IMR-90 (cell line): Measurements from ENCODE around the gene SELENOV. TPM values are rescaled to one million over a fixed set of nuclear protein-coding genes. Genes with fewer than 3 reads are reported as not detected.

Experiments
- ATAC-seq: fragments of 200-7000 bp; cut with Tn5 transposase; 2 replicates; pipeline ENCODE4 v1.9.1; 2020; ENCODE audit warnings: low read depth, mild to moderate bottlenecking, moderate library complexity
- Bru-seq: library from RNA; stranded (reverse); fragments of 400-500 nt; gene quantifications from one replicate; lab custom pipeline; 2021; lab: Mats Ljungman, UMichigan
- BruChase-seq, 2 experiments: library from RNA; stranded (reverse); fragments of 400-500 nt; gene quantifications; one replicate each; lab custom pipeline; 2021; lab: Mats Ljungman, UMichigan
- BruUV-seq: library from RNA; stranded (reverse); fragments of 400-500 nt; replicated peaks from 2 replicates; lab custom pipeline; 2021; lab: Mats Ljungman, UMichigan
- CTCF ChIA-PET: fragments of 300-600 bp; formaldehyde crosslinking; extraction: SDS; loops from one replicate; lab custom pipeline; 2021; ENCODE audit warnings: antibody characterized with exemption; lab: Yijun Ruan, JAX
- POLR2A ChIA-PET: fragments of 300-600 bp; sonication (Branson Sonifier 250); formaldehyde crosslinking; loops from one replicate; lab custom pipeline; 2022; ENCODE audit warnings: antibody characterized with exemption; ENCODE audit not compliant: unreplicated experiment; lab: Charles Lee
- DNase-seq: peaks from one replicate; pipeline ENCODE4 v3.0.0; 2013
- H2AFZ ChIP-seq: replicated peaks from 2 replicates; pipeline ENCODE3; 2013; ENCODE audit warnings: low read length, mild to moderate bottlenecking; ENCODE audit not compliant: poor library complexity
- H2AK5ac ChIP-seq: 2 replicates; pipeline ENCODE4 v1.6.1; 2013; ENCODE audit warnings: low read depth, low read length, inconsistent platforms
- H2AK9ac ChIP-seq: replicated peaks from 2 replicates; pipeline ENCODE3; 2013; ENCODE audit warnings: mild to moderate bottlenecking, low read depth, low read length, moderate library complexity; ENCODE audit not compliant: poor library complexity
- H2BK120ac ChIP-seq: 2 replicates; pipeline ENCODE4 v1.6.1; 2013; ENCODE audit warnings: low read depth, low read length, inconsistent platforms
- H2BK15ac ChIP-seq: 3 replicates; pipeline ENCODE4 v1.6.1; 2013; ENCODE audit warnings: low read depth, low read length, inconsistent platforms
- H2BK20ac ChIP-seq: 2 replicates; pipeline ENCODE4 v1.6.1; 2013; ENCODE audit warnings: low read depth, mild to moderate bottlenecking, inconsistent platforms, low read length, moderate library complexity
- H2BK5ac ChIP-seq: 2 replicates; pipeline ENCODE4 v1.6.1; 2013; ENCODE audit warnings: mild to moderate bottlenecking, low read depth, low read length, inconsistent platforms; ENCODE audit not compliant: poor library complexity, severe bottlenecking
- H3K14ac ChIP-seq: replicated peaks from 2 replicates; pipeline ENCODE4 v1.6.1; 2013; ENCODE audit warnings: low read depth, low read length, inconsistent platforms
- H3K18ac ChIP-seq: 2 replicates; pipeline ENCODE4 v1.6.1; 2013; ENCODE audit warnings: low read depth, low read length, control low read depth
- H3K23ac ChIP-seq: 2 replicates; pipeline ENCODE4 v1.6.1; 2013; ENCODE audit warnings: low read depth, low read length, inconsistent platforms
- H3K27ac ChIP-seq: 2 replicates; pipeline ENCODE4 v1.5.1; 2013; ENCODE audit warnings: mild to moderate bottlenecking, control low read depth, low read length; ENCODE audit not compliant: insufficient read depth
- H3K27me3 ChIP-seq: 2 replicates; pipeline ENCODE4 v1.6.1; 2013; ENCODE audit warnings: low read length; ENCODE audit not compliant: control insufficient read depth, insufficient read depth
- H3K36me3 ChIP-seq: 2 replicates; pipeline ENCODE4 v1.6.1; 2013; ENCODE audit warnings: low read length, mixed read lengths; ENCODE audit not compliant: control insufficient read depth, insufficient read depth
- H3K4ac ChIP-seq: 2 replicates; pipeline ENCODE4 v1.6.1; 2013; ENCODE audit warnings: low read depth, low read length, inconsistent platforms
- H3K4me1 ChIP-seq: 2 replicates; pipeline ENCODE4 v1.6.1; 2013; ENCODE audit warnings: low read length, mixed read lengths; ENCODE audit not compliant: control insufficient read depth, insufficient read depth
- H3K4me2 ChIP-seq: 2 replicates; pipeline ENCODE4 v1.6.1; 2013; ENCODE audit warnings: low read depth, mild to moderate bottlenecking, control low read depth, low read length, moderate library complexity
- H3K4me3 ChIP-seq: 2 replicates; pipeline ENCODE4 v1.5.1; 2013; ENCODE audit warnings: low read depth, mild to moderate bottlenecking, control low read depth, low read length, moderate library complexity; ENCODE audit not compliant: insufficient read depth
- H3K56ac ChIP-seq: 2 replicates; pipeline ENCODE4 v1.6.1; 2013; ENCODE audit warnings: low read length, inconsistent platforms; ENCODE audit not compliant: insufficient read depth; ENCODE audit errors: extremely low read depth
- H3K79me1 ChIP-seq, 2 experiments: 2 replicates each; pipeline ENCODE4 v1.6.1; 2013; ENCODE audit warnings: low read length in 2 of 2, inconsistent platforms in 1 of 2, low read depth in 1 of 2
- H3K9ac ChIP-seq: 2 replicates; pipeline ENCODE4 v1.6.1; 2013; ENCODE audit warnings: low read depth, low read length, control low read depth
- H3K9me1 ChIP-seq: 2 replicates; pipeline ENCODE4 v1.6.1; 2013; ENCODE audit warnings: low read length, inconsistent platforms; ENCODE audit not compliant: insufficient read depth
- H3K9me3 ChIP-seq: 2 replicates; pipeline ENCODE4 v1.6.1; 2013; ENCODE audit warnings: low read length; ENCODE audit not compliant: control insufficient read depth, insufficient read depth
- H4K20me1 ChIP-seq: 2 replicates; pipeline ENCODE4 v1.6.1; 2013; ENCODE audit warnings: low read length, inconsistent platforms; ENCODE audit not compliant: insufficient read depth
- H4K5ac ChIP-seq: 2 replicates; pipeline ENCODE4 v1.6.1; 2013; ENCODE audit warnings: mild to moderate bottlenecking, low read depth, low read length, control low read depth
- H4K8ac ChIP-seq, 2 experiments: 2 replicates each; pipeline ENCODE4 v1.6.1; 2013; ENCODE audit warnings: low read depth in 2 of 2, low read length in 2 of 2, control low read depth in 1 of 2, inconsistent platforms in 1 of 2
- H4K91ac ChIP-seq: 2 replicates; pipeline ENCODE4 v1.6.1; 2013; ENCODE audit warnings: low read depth, low read length, inconsistent platforms; ENCODE audit not compliant: insufficient read depth
- BHLHE40 ChIP-seq: fragments of 150-350 bp; IDR thresholded peaks from 2 replicates; pipeline ENCODE4 v1.6.1; 2016; ENCODE audit warnings: mild to moderate bottlenecking, low read depth, low read length
- MAFK ChIP-seq: IDR thresholded peaks from 2 replicates; pipeline ENCODE4 v1.6.1; 2012; ENCODE audit warnings: low read depth, low read length, improper control_type of control experiment
- MXI1 ChIP-seq: IDR thresholded peaks from 2 replicates; pipeline ENCODE4 v1.6.1; 2012; ENCODE audit warnings: low read depth, mild to moderate bottlenecking, low read length, moderate library complexity, borderline replicate concordance
- NFE2L2 ChIP-seq: fragments of 150-350 bp; IDR thresholded peaks from 2 replicates; pipeline ENCODE4 v1.6.1; 2016; ENCODE audit warnings: low read depth, mild to moderate bottlenecking, low read length
- SMC3 ChIP-seq: fragments of 150-350 bp; IDR thresholded peaks from 2 replicates; pipeline ENCODE4 v1.6.1; 2016; ENCODE audit warnings: low read depth, mild to moderate bottlenecking, antibody characterized with exemption, low read length, moderate library complexity
- WGBS, 2 experiments: methylation state at CpG; one replicate each; pipeline versions ENCODE4 v1.1.5 to v1.1.7; 2013; ENCODE audit warnings: missing lambda C conversion rate in 2 of 2; ENCODE audit not compliant: insufficient read length in 1 of 2; ENCODE audit errors: extremely low coverage in 2 of 2; 5-methylcytosine and 5-hydroxymethylcytosine counted together
- dilution Hi-C: fragments of 300-500 bp; cut with HindIII; formaldehyde crosslinking; loops from one replicate; pipeline ENCODE4 v1.14.3; 2018; ENCODE audit warnings: low sequenced_read_pairs; ENCODE audit not compliant: unreplicated experiment
- in situ Hi-C: fragments of 300-500 bp; cut with MboI; formaldehyde crosslinking; loops from 3 replicates; pipeline ENCODE4 v1.14.3; 2019; ENCODE audit warnings: low sequenced_read_pairs, inconsistent platforms, mixed read lengths
- intact Hi-C: fragments of 100-400 bp; cut with micrococcal nuclease; formaldehyde crosslinking; loops from 2 replicates; pipeline ENCODE4 v1.10.0; 2022
- long read RNA-seq: library from polyadenylated mRNA; unstranded; transcript quantifications from one replicate; pipeline ENCODE4 v2.0.0, GENCODE V29; 2021; ENCODE audit not compliant: unreplicated experiment
- polyA plus RNA-seq, 3 experiments: library from polyadenylated mRNA; depleted of rRNA; stranded (reverse); fragments of >200 nt; gene quantifications; 2 replicates each; pipeline ENCODE4 v1.2.3, GENCODE V29; 2012; ENCODE audit warnings: low replicate concordance in 1 of 3
- total RNA-seq: library from RNA; depleted of rRNA; stranded (reverse); fragments of >200 nt; gene quantifications from 2 replicates; pipeline ENCODE4 v1.2.3, GENCODE V29; 2012; rRNA removed
- TF ChIP-seq, protein P1 (sequence below): fragments of 150-350 bp; IDR thresholded peaks from 2 replicates; pipeline ENCODE4 v1.6.1; 2017; ENCODE audit warnings: mild to moderate bottlenecking, antibody characterized with exemption, low read length, low read depth
- TF ChIP-seq, protein P2 (sequence below): fragments of 150-350 bp; IDR thresholded peaks from 2 replicates; pipeline ENCODE4 v1.6.1; 2016; ENCODE audit warnings: low read depth, mild to moderate bottlenecking, low read length, moderate library complexity, borderline replicate concordance

Gene SELENOV
- total RNA-seq = not detected in 2 replicates
- polyA plus RNA-seq (2012; rRNA removed) = not detected in 2 replicates
- polyA plus RNA-seq (2012; cell fraction: cytosol; rRNA removed) = not detected in 2 replicates
- polyA plus RNA-seq (2012; cell fraction: nucleus; rRNA removed; ENCODE audit: low replicate concordance) = not detected in 2 replicates
- Bru-seq, nascent RNA = not detected
- BruChase-seq, experiment 1, labeled RNA remaining after a 6-hour chase = not detected
- BruChase-seq, experiment 2, labeled RNA remaining after a 2-hour chase = not detected
- long read RNA-seq = 0 reads

GRCh38 chr19:39514840-39515550 is at the start of gene SELENOV:
Gene SELENOV, plus strand, starts transcription at chr19:39515139. Its CDS starts 74 bp downstream, at chr19:39515213.
- H3K23ac ChIP-seq = 0 out of 2 replicates have a peak within 1 kb of the TSS, but pooled peaks have one; percentile 33
- H4K20me1 ChIP-seq = no peaks in the 10 kb centered on the region
- no peak within 1 kb of the TSS for H2BK5ac ChIP-seq
- H2AFZ ChIP-seq = peak within 1 kb of the TSS; percentile 68
- H2BK120ac ChIP-seq = no peak within 1 kb of the TSS
- no peak within 1 kb of the TSS for H4K91ac ChIP-seq
- peak within 1 kb of the TSS; percentile 42 for H2AK9ac ChIP-seq
- no peak within 1 kb of the TSS for H3K4ac ChIP-seq
- H3K36me3 ChIP-seq = no peaks in the 10 kb centered on the region
- peak within 1 kb of the TSS; percentile 46; the same call in 1 of the 2 replicates for H3K4me2 ChIP-seq
- no peak within 1 kb of the TSS for H2AK5ac ChIP-seq
- ATAC-seq (peak; percentile 44; the same call in 1 of the 2 replicates), DNase-seq (no peak)
- TF ChIP-seq, protein P1, sequence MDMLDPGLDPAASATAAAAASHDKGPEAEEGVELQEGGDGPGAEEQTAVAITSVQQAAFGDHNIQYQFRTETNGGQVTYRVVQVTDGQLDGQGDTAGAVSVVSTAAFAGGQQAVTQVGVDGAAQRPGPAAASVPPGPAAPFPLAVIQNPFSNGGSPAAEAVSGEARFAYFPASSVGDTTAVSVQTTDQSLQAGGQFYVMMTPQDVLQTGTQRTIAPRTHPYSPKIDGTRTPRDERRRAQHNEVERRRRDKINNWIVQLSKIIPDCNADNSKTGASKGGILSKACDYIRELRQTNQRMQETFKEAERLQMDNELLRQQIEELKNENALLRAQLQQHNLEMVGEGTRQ = no peak
- TF ChIP-seq NFE2L2 (no peak), MXI1 (no peak), MAFK (no peak), BHLHE40 (no peak), SMC3 (no peak)
- TF ChIP-seq, protein P2, sequence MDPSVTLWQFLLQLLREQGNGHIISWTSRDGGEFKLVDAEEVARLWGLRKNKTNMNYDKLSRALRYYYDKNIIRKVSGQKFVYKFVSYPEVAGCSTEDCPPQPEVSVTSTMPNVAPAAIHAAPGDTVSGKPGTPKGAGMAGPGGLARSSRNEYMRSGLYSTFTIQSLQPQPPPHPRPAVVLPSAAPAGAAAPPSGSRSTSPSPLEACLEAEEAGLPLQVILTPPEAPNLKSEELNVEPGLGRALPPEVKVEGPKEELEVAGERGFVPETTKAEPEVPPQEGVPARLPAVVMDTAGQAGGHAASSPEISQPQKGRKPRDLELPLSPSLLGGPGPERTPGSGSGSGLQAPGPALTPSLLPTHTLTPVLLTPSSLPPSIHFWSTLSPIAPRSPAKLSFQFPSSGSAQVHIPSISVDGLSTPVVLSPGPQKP = no peak
- dilution Hi-C loops (no loop called here), in situ Hi-C loops (no loop called here), intact Hi-C loops (no loop called here)
- H3K14ac ChIP-seq = no peak within 1 kb of the TSS
- H3K9ac ChIP-seq = no peak within 1 kb of the TSS
- ChIA-PET CTCF (no interaction called here), POLR2A (no interaction called here)
- 3% methylated on average over 29 of the region's 56 CpGs; no CpG with 5 or more reads in 1 of the 2 experiments for WGBS, 2 experiments
- H3K4me1 ChIP-seq = peaks cover 6% of the 10 kb centered on the region; the same call in 1 of the 2 replicates
- BruUV-seq = no TSS peak
- H3K27ac ChIP-seq = no peak within 1 kb of the TSS
- no peaks in the 10 kb centered on the region for H3K79me1 ChIP-seq
- H3K56ac ChIP-seq = no peak within 1 kb of the TSS
- no peak within 1 kb of the TSS for H2BK15ac ChIP-seq
- no peak within 1 kb of the TSS for H3K18ac ChIP-seq
- H4K8ac ChIP-seq = no peak within 1 kb of the TSS
- H3K9me3 ChIP-seq = peaks cover 13% of the 10 kb centered on the region
- H3K9me1 ChIP-seq = no peaks in the 10 kb centered on the region
- H4K5ac ChIP-seq = no peak within 1 kb of the TSS
- peaks cover 58% of the 10 kb centered on the region for H3K27me3 ChIP-seq
- no peak within 1 kb of the TSS for H3K4me3 ChIP-seq
- no peak within 1 kb of the TSS for H2BK20ac ChIP-seq
